ENCODE data around the gene TLK2.

TLK2 gene

DNA sequence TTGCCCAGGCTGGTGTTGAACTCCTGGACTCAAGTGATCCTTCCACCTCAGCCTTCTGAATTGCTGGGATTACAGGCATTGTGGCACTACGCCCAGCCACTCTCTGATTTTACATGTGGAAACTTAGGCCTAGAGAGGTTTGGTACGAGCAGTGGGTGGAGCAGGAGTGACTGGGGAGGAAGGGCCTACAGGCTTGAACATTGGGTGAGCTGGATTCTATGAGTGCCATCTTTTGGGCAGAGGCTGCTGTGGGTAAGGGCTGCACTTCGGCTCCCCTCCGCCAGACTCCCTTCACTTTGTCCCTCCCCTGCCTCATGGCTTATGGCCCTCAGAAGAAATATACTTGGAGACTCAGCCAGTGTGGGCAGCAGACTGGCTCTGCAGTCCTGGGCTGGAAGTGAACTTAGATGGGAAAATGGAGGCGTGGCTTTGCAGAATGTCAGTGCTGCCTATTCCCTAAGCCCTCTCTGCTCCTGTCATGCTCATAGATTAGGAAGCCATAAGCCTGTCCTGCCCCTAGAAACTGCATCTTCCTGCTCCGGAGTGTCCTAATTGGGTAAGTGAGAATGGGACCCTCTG, 139.4 kb downstream of the TLK2 start:
- DNase-seq (ENCODE audit: insufficient read length, low spot score) (no peak), FAIRE-seq (no peak)
- TF ChIP-seq, protein P1, sequence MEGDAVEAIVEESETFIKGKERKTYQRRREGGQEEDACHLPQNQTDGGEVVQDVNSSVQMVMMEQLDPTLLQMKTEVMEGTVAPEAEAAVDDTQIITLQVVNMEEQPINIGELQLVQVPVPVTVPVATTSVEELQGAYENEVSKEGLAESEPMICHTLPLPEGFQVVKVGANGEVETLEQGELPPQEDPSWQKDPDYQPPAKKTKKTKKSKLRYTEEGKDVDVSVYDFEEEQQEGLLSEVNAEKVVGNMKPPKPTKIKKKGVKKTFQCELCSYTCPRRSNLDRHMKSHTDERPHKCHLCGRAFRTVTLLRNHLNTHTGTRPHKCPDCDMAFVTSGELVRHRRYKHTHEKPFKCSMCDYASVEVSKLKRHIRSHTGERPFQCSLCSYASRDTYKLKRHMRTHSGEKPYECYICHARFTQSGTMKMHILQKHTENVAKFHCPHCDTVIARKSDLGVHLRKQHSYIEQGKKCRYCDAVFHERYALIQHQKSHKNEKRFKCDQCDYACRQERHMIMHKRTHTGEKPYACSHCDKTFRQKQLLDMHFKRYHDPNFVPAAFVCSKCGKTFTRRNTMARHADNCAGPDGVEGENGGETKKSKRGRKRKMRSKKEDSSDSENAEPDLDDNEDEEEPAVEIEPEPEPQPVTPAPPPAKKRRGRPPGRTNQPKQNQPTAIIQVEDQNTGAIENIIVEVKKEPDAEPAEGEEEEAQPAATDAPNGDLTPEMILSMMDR (IDR thresholded peaks at IDR 0.05; ENCODE audit: insufficient read depth, missing control alignments) = no peak

DNA sequence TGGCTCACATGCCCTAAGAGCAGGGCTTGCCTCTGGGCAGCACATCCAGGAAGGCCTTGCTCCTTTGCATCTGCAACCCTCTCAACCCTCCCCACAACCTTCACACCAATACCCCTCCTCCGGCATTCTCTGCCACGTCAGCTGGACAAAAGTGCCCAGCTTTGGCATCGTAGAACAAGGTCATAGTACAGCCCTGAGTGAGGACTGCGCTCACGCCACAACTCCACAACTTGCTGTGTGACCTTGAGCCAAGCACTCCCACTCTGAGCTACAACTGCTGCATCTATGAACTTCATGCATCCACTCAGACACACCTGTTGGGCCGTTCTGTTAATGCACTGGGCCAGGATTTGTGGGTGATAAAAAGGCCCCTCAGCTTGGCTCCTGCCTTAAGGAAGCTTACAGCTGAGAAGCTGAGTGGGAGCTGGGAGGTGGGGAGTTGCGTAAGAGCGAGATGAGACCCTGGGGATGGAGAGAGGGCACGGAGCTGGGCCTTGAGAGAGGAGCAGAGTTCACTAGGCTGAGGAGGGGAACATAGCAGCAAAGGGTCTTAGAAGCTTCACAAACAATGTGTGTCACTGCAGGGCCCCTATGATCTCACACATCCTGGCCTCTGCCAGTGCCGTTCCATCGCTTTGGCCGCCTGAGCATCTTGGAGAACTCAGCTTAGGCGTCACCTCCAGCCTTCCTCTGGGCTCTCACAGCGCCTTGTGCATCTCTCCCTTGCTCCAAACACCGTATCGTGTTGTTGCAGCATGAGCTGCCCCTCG, 140.2 kb downstream of the TLK2 start:
- FAIRE-seq = no peak
- TF ChIP-seq, protein P1 (IDR thresholded peaks at IDR 0.05; ENCODE audit: insufficient read depth, missing control alignments) = no peak
- DNase-seq (ENCODE audit: insufficient read length, low spot score) = no peak

DNA sequence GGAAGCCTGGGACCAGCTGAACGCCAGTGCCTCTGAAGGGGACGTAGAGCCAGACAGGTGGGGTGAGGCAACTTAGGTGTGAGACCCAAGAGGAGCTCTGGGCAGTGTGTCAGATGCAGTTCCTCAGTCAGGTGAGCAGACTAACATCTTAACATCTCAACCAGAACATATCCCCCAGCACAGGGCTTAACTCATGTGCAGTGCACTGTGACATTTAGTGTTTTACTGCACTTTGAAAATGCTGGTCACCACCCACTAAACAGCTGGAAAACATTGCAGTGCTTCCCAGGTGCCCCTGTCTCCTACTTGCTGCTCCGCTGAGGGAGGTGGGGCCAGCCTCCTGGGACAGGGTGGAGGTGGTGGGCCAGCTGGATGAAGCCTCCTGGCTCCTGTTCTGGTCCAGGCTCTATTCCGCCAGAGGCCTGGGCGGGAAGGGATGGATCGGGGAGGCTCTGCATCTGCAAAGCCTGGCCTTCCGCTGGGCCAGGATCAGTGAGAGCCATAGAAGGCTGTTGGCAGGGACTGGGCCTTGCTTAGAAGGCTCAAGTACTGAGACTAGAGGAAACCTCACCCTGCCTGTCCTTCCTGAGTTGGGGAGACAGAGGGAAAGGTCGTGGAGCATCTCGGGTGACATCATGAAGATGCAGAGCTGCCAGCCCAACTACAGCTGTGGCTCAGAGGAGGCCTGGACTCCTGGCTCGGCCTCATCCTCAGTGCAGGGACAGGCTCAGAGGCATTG, 141.0 kb downstream of the TLK2 start:
- DNase-seq (ENCODE audit: insufficient read length, low spot score) = no peak
- no peak for FAIRE-seq
- TF ChIP-seq, protein P1 (IDR thresholded peaks at IDR 0.05; ENCODE audit: insufficient read depth, missing control alignments) = no peak

DNA sequence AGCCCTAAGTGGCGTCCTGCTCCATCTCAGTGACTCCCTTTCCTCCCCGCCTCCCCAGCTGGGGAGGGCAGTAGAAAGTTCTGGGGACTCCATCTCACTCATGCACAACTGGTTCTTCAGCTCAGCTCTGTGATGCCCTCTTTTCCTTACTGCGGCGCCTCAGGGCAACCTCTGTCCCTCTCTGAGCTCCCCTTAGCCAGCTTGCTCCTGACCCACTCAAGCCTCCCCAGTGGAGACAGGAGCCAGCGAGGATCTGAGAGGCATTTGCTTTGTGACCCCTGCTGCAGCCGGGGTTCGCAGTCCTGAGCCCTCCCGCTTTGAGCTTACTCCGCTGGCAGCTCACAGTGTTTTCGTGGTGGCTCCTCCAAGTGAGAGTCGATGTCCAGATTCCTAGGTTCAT, 142.6 kb downstream of the TLK2 start:
- no peak for FAIRE-seq
- TF ChIP-seq, protein P1 (IDR thresholded peaks at IDR 0.05; ENCODE audit: insufficient read depth, missing control alignments) = no peak
- DNase-seq (ENCODE audit: insufficient read length, low spot score) = no peak

DNA sequence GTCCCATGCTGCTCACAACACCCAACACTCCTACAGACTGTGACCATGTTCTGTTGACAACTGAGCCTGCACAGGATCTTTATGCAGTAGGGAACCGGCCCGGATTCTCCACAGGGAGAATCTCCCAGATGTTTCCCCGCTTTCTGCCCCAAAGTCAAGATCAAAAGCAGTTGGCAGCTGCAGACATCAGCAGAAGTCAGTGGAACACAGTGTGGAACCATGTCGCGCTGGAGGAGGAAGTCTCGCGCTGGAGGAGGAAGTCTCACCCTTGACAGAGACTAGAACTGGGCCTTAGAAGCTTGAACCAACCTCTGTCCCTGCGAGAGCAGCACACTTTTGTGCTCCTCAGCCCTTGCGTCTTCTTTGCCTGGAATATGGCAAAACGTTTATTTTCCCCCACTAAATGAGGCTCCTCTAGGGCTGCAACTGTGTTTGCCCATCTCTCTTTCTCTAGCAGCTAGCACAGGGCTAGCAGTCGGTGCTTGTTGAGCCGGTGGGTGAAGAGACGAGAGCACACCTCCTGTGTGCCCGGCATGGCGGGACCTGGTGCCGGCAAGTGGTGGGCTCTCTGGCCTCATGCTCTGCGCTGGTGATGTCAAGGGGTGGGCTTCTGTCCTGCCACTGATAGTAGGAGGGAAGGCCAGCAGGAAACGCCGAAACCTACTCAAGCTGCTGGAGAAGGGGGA, 146.7 kb downstream of the TLK2 start:
- FAIRE-seq (no peak), DNase-seq (ENCODE audit: insufficient read length, low spot score) (no peak)
- TF ChIP-seq, protein P1 (IDR thresholded peaks at IDR 0.05; ENCODE audit: insufficient read depth, missing control alignments) = no peak

DNA sequence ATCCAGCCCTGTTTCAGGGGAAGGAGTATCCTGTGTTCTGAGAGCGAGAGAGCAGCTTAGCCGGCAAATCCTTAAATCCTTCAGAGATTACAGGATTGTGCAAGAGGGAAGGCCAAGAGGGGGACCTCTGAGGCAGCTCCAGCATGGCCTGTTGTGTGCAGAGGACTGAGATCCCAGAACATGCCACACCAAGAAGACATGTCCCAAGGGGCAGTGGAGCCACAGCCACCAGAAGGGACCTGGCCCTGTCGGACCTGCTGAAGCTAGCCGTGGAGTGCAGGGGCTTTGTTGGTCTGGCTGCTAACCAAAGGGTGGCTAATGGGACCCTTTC, 147.2 kb downstream of the TLK2 start:
- peak; percentile 16 for FAIRE-seq
- peak; percentile 92 for DNase-seq (ENCODE audit: insufficient read length, low spot score)
- TF ChIP-seq, protein P1 (IDR thresholded peaks at IDR 0.05; ENCODE audit: insufficient read depth, missing control alignments) = peak; percentile 13

Data from D721Med (cell line).